GM21786 (cell line): ENCODE data around the gene SAXO1.
"Not testable (repeated sequence)": the region's sequence is repeated elsewhere in the genome, so short reads cannot be mapped to it uniquely, and the experiment has no call there.

Experiments
- ATAC-seq: cut with Tn5 transposase; IDR thresholded peaks from one replicate; pipeline ENCODE4 v1.9.1; 2021; ENCODE audit not compliant: unreplicated experiment

SAXO1 gene

DNA sequence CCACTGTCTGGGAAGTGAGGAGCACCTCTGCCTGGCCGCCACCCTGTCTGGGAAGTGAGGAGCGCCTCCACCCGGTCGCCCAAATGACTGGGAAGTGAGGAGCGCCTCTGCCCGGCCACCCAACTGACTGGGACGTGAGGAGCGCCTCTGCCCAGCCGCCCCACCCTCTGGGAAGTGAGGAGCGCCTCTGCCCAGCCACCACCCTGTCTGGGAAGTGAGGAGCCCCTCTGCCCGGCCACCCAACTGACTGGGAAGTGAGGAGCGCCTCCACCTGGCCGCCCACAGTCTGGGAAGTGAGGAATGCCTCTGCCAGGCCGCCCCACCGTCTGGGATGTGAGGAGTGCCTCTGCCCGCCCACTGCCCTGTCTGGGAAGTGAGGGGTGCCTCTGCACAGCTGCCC lies 32.9 kb downstream of the SAXO1 start:
- no peak for ATAC-seq

DNA sequence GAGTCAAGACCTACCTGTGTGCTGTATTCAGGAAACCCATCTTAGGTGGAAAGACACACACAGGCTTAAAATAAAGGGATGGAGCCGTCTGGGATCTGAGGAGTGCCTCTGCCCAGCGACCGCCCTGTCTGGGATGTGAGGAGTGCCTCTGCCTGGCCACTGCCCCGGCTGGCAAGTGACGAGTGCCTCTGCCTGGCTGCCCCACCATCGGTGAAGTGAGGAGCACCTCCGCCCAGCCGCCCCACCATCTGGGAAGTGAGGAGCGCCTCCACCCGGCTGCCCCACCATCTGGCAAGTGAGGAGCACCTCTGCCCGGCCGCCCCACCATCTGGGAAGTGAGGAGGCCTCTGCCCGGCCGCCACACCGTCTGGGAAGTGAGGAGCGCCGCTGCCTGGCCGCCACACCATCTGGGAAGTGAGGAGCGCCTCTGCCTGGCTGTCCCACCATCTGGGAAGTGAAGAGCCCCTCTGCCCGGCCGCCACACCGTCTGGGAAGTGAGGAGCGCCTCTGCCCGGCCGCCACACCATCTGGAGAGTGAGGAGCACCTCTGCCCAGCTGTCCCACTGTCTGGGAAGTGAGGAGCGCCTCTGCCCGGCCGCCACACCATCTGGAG lies 33.7 kb downstream of the SAXO1 start:
- ATAC-seq, result no peak

DNA sequence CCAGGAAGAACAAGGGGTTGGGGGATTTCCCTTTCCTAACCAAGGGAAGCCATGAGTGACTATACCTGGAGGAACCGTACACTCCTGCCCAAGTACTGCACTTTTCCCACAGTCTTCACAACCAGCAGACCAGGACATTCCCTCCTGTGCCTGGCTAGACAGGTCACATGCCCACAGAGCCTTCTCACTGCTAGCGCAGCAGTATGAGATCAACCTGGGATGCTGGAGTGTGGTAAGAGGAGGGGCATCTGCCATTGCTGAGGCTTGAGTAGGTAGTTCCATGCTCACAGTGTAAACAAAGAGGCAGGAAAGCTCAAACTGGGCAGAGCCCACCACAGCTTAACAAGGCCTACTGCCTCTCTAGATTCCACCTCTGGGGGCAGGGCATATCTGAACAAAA lies 35.9 kb downstream of the SAXO1 start:
- no peak for ATAC-seq

DNA sequence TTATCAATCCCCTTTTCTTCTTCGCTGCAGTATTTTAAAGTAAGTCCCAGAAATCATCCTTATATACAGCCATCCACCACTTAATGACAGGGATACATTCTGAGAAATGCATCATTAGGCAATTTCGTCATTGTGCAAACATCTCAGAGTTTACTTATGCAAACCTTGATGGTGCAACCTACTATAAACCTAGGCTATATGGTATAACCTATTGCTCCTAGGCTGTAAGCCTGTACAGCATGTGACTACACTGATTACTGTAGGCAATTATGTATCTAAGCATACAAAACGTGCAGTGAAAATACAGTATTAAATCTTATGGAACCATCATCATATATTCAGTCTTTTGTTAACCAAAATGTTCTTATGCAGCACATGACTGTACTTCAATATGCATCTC lies 36.8 kb downstream of the SAXO1 start:
- no peak for ATAC-seq

DNA sequence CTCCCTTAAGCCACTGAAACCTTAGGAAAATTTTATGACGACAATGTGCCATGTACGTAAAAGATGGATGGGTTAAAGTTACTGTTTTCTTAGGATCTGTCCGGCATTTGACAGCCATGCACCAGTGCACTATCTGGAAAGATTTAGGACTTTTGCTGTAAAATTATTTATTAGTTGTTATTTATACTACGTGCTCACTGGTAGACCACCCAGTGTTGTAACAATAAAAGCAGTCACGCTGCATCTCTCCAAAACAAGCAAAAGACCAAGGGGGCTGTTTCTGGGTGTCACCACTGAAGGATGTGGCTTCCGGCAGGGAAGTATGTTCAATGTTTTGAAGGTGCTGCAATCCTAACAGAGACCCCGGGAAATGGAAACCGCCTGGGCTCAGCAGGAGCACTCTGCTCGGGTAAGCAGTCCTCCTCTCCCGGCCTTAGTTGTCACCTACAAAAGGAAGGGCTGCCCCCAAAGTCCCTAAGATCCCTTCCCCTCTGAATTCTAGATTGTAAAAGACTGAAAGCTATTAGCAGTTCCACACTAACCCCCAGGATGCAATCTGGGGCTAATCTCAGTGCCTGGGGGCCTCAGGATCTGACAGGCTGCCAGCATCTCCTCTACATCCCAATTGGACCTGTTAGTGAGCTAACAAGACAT lies 38.6 kb downstream of the SAXO1 start:
- ATAC-seq, result no peak

DNA sequence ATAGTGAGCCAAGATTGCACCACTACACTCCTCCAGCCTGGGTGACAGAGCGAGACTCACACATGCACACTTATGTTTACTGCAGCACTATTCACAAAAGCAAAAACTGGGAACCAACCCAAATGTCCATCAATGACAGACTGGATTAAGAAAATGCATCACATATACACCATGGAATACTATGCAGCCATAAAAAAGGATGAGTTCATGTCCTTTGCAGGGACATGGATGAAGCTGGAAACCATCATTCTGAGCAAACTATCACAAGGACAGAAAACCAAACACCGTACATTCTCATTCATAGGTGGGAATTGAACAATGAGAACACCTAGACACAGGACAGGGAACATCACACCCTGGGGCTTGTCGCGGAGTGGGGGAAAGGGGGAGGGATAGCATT lies 41.8 kb downstream of the SAXO1 start:
- not testable (repeated sequence) for ATAC-seq

DNA sequence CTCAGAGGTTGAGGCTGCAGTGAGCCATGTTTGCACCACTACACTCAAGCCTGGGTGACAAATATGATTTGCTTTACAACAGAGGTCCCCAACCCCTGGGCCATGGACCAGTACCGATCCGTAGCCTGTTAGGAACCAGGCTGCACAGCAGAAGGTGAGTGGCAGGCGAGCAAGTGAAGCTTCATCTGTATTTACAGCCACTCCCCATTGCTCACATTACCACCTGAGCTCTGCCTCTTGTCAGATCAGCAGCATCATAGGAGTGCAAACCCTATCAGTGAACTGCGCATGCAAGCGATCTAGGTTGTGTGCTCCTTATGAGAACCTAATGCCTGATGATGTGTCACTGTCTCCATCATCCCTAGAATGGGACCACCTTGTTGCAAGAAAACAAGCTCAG lies 42.5 kb downstream of the SAXO1 start:
- no peak for ATAC-seq

DNA sequence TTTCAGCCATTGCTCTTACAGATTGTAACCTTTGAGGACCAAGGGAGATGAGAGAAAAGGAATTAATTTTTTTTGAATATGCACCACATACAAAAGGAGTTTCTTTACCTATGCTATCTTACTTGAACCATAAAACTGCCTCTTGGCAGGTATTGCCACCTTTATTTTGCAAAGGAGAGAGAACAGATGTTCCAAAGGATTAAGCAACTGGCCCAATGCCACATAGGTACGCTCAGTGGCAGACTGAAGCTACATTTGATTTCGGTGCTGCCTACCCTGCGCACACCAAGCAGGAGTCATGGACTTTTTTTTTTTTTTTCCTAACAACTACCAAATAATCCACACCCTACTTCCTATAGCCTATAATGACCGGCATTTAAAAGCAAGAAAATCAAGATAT lies 43.1 kb downstream of the SAXO1 start:
- no peak for ATAC-seq

DNA sequence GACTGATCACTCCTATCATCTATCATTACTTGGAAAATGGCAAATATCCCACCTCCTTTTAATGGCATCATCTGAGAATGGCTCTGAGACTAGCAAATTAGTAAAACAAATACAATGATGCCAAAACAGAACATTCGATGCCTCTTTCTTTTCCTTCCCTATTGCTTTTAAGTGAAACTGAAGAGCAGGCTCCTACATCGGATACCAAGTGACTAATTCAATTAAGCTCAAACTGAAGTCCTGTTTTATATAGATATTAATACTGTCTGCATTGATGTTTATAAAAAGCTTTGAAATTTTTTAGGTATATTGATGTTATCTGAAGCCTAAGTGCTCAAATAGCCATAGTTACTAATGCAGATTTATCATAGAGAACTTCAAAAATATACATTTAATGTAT lies 43.9 kb downstream of the SAXO1 start:
- no peak for ATAC-seq

DNA sequence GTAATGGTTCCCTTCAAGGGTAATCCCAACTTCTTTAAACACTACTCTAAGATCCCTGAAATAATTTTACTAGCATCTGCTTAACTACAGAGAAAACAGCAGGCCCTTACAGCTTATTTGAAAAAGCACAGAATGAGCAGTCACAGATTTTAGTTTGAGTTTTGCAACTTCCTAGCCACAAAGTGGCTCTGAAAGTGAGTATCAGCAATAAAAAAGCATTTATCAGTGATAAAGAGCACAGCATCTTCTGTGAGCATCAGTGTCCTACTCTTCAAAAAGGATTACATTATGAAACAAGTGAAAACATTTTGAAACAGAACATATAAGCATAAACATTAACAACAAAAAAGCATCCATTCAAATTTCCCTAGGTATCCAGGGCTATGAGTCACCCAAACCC lies 45.0 kb downstream of the SAXO1 start:
- no peak for ATAC-seq

DNA sequence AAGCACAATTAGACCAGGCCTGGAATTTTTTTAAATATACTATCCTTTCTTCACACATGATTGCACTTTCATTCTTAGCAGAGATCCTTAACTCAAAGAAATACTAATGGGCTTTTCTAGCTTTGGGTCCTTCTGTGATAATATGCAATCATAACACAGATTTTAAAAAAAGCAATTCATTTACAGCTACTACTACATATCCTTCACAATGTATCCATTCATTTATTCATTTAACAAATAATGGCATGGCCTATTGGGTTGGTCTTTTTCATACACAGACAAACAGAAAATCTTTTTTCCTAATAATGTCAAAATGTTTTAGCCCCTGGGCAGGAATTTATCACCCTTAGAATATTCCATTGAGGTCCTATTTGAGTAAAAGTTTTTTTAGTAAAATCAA lies 47.0 kb downstream of the SAXO1 start:
- no peak for ATAC-seq

DNA sequence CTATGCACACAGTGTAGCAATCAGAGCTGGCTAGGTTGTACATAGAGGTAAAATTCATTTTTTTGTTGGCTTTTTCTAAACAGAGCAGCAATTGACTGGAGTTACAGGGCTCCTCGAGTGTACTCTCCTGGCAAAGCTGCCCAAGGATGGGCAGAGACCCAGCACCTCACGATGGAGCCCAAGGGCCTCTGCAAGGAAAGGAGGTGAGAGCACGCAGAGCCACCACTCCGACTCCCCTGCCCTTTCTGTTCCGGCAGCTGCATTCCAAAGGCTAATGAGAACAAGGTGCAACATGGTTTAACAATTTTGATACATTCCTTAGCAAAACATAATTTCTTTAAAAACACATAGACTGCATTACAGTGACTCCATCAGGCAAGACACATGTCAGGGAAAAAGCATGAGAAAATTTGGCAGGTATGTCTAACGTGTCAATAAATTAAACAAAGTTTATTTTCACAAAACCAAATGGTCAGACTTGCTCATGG lies 47.5 kb downstream of the SAXO1 start:
- ATAC-seq, result no peak

DNA sequence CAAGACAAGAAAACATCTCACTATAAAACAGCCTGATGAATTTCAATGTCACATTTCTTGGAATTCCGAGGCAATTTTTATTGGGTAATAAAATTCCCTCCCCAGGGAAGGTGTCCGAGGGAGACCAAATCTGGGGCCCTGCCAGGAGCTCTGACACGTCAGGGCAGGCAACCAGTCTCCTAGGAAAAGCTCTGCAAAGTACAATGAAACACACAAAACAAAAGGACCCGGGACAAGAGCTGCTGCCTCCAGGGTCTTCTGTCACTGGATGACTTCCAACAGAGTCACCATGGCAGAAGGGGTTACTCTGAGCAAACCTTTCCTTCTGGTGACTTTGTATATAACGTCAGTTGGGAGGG lies 50.8 kb downstream of the SAXO1 start:
- ATAC-seq, result no peak

DNA sequence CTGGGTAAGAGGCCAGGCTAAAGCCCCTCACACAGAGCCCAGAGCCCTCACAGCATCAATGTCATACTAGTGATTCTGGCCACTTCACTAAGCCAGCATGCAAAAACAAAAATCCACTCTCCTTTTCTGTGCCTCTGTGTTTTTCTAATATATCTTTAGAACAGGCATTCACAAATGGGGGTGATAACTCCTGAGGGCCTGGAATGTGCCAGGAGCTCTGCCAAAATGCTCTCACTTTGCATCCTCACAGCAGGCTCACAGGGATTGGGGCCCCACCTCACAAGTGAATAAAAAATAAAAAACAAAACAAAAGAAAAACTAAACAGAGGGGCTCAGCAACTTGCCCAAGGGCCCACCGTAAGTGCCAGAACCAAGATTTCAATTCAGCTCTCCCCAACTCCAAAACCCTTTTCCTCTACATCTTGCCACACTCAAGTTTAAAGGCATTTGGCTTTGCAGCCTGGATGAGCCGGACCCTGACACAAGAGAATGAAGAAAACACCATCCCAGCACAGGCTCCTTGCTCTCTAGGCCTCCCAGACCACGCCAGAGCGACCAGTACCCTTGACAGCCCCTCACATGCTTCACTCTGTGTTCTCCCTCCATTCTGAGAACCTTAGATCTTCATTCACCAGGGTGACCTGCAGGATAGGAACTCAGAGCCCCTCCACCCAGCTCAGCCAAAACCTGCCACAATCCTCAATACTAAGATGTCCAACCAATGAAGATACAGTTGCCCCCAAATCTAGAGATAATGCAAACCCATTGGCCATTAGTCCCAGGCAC lies 51.3 kb downstream of the SAXO1 start:
- no peak for ATAC-seq

DNA sequence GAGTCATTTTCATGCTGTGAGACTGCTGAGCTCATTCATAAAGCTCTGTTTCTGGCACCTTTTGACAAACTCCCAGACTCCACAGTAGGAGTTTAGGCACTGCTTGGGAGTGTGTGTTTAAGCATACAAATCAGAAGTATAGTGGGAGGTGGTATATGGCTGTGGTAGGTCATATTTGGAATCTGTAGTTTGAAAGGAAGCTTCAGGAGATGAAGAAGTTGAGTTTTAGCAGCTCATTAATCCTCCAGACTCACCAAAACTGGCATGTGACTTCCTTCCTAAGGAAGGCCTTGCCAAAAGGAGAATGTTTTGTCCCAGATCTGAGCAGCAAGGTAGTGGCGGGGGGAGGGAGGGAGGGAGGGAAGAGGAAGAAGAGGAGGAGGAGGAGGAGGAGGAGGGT lies 52.8 kb downstream of the SAXO1 start:
- ATAC-seq, result no peak

DNA sequence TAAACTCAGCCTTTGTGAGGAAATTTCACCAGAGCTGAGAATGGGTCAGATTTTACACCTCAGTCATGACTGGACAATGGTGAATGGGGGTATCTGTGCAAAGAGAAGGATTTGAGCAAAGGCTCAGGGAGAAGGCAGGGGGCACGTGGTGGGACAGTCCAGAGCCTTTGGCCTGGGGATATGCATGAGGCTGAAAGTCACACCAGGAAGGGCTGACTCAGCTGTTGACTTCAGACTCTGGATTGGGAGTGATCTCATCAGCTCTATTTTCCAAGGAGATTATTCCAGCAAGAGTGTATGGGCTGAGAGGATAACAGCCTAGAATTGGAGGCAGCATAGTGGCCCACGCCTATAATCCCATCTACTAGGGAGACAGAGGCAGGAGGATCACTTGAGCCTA lies 53.6 kb downstream of the SAXO1 start:
- ATAC-seq, result no peak

DNA sequence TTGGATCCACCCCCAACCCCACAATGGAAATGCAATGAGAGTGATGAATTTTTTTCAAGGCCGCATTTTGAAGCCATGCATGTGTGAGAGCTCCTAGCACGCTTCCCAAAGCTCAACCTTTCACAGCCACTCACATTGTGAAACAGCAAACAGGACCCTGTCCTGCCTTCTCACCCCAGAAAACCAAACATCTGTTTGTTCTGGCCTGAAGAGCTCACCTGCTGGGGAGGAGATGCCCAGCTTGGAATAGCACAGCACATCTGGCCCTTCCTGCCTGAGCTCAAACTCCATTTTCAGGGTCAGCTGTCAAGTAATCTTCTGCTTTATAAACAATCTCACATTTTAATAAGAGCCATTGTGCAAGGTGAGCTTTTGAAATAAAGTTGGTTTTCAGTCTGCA lies 54.8 kb downstream of the SAXO1 start:
- no peak for ATAC-seq

DNA sequence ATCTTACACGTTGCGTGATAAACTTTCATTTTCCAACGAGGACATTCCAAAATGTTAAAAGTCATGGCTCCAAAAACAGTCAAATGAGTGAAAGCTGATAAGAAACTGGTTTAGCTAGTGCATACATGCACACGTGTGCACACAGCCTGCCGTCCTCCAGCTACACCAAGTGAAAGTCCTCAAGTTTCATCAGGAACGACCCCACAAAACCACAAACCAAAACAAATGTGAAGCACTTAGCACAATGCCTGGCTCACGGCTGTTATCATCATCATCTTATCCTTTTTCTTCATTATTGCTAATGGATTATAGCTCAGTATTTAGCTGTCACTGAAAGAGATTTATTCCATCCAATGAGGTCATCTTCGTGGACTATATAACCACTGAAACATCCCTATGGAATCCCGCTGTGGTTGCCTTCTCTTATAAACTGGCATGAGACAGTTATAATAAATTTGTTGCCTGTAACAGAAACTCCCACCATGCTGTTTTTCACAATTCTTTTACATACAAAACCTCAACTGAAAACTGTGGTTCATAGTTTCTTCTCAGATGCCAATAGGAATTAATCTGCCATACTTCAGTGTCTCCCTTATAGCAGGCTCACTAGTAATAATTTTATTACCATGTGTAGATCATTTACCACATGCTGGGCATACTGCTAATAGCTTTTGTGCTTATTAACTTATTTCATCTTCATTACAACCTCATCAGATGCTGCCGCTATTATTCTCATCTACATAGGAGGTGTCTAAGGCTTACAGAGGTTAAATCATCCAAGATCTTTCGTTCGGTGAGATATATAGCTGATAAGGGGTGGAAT lies 56.1 kb downstream of the SAXO1 start:
- ATAC-seq, result no peak

DNA sequence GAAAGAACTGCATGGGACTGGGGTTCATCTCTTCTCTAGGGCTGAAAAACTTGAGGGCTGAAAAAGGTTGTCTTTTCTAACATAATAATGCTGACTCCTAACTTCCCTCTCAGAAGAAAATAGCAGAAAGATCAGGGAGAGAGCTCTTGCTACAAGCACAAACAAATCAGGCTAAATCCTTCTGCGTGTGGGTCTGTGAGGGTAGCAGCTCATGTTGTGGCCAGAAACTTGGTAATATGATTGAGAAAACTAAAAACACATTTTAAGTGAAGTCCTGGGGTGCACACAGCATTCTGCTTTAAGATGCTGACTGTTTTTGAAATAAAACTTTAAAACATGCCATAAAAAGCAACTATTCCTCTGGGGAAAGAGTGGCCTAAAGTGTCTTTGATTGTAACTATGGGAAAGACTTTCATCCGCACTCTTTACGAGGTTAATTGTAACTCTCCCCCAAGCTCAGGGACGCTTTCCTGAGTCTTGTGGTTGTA lies 56.7 kb downstream of the SAXO1 start:
- ATAC-seq, result no peak

DNA sequence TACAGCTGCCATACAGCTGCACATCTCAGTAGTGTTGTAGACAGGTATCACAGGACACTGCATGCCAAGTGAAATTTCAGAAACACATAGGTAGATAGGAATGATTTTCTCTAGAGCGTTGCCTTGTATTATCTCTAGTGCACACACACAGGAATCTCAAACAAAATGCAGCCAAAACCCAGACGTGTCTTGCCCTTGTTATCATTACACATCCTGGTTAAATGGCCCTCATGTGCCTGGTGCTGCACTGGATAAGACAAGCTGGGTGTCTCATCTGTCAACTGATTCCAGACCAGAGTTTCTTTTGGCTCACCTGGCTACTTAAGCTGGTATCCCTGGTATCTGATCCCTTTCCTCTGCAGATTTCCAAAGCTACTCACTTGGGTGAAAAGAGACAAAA lies 59.7 kb downstream of the SAXO1 start:
- ATAC-seq, result no peak

DNA sequence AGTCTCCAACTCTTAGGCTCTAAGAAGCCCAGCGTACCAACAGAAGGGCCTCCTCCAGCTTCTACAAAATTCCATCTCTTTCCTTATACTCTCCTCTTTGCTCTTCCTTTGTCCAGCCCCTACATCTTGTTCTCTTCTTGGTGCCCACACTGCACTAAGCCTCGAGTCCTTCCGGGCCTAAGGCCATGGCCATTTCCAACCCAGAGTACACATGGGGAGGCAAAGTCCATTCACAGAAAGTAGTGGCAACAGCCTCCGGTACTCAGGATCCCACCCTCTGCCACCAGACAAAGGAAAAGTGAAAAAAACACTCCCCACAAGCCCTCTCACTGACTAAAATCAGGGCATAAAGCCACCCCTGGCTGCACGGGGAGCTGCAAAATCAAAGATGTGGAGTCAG lies 60.3 kb downstream of the SAXO1 start:
- no peak for ATAC-seq
